C4-2B (cell line): Measurements from ENCODE around the gene GNA15.

Source experiments
- ZFX ChIP-seq: fragments of 450-650 bp; IDR thresholded peaks from 2 replicates; pipeline ENCODE4 v1.6.1; 2017
- TF ChIP-seq, protein P1 (sequence below): fragments of 450-650 bp; conservative IDR thresholded peaks from 2 replicates; pipeline ENCODE4 v1.5.1; 2017; ENCODE audit warnings: mild to moderate bottlenecking

DNA sequence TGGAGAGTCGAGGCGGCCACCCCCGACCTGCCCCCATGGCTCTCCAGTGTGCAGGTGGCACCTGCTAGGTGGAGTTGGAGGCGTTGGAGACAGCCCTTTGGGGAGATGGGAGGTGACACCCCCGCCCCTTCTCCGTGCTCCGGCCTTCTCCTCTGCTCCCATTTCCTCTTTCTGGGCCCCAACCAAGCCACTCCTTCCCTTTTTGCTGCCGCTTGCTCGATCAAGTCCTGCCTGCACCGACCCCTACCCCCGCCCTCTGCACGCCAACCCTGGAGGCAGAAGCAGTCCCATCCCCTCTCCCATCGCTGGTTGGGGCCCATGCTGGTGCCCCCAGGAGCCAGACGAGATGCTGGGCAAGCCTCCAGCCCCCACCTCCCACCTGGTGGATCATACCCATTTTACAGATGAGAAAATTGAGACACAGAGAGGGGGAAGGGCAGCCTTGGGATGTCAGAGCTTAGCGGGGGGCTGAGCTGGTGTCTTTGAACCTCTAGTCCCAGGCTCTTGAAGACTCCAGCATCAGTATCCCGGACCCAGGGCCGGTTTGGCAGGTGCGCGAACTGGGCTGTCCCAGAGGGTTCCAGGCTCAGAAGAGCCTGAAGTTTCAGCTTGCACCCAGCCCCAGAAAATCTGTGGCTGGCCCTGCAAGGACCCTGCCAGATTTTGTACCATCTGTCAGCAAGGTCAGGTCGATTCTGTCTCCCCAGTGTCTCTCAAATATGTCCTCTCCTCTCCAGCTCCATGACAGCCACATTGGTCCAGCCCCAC, 10.3 kb downstream of the GNA15 start:
- TF ChIP-seq, protein P1, sequence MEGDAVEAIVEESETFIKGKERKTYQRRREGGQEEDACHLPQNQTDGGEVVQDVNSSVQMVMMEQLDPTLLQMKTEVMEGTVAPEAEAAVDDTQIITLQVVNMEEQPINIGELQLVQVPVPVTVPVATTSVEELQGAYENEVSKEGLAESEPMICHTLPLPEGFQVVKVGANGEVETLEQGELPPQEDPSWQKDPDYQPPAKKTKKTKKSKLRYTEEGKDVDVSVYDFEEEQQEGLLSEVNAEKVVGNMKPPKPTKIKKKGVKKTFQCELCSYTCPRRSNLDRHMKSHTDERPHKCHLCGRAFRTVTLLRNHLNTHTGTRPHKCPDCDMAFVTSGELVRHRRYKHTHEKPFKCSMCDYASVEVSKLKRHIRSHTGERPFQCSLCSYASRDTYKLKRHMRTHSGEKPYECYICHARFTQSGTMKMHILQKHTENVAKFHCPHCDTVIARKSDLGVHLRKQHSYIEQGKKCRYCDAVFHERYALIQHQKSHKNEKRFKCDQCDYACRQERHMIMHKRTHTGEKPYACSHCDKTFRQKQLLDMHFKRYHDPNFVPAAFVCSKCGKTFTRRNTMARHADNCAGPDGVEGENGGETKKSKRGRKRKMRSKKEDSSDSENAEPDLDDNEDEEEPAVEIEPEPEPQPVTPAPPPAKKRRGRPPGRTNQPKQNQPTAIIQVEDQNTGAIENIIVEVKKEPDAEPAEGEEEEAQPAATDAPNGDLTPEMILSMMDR, result no peak
- no peak for TF ChIP-seq ZFX
